ENCODE data around the gene NPC1.
A peak's percentile ranks its signal among the peaks of the same experiment; 100 is the strongest.

Gene NPC1

DNA sequence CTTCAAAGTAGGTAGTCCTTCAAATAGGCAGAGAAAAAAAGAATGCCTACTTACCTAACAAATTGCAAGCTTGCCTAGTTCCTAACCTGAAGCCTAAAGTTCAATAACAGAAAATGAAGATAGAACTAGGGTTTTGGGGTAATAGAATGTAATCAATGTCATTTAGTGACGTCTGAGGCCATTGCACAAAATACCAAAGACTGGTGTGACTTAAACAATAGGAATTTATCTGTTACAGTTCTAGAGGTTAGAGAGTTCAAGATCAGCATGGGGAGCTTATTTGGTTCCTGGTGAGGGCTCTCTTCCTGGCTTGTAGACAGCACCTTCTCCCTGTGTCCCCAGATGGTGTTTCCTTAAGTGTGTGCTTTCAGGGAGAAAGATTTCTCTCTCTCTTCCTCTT lies 4.7 kb upstream of the NPC1 start:
- WGBS, 2 donors (ENCODE audit: extremely low coverage in 2 of 2, insufficient read length in 2 of 2, insufficient replicate concordance in 1 of 2), result no CpG with 5 or more reads among the region's 1 CpG
- Histone ChIP-seq H3K14ac (ENCODE audit: low read length) (no peak overlapping the region), H3K27ac (replicated peaks; ENCODE audit: low read length) (no peak overlapping the region), H2AFZ (ENCODE audit: low read length) (no peak overlapping the region), H2BK120ac (ENCODE audit: low read depth, low read length) (no peak overlapping the region), H2AK5ac (ENCODE audit: low read depth, low read length) (no peak overlapping the region), H3K4me1 (ENCODE audit: control insufficient read depth in 2 of 2, insufficient read depth in 1 of 2, low read depth in 1 of 2, low read length in 2 of 2) (peaks cover 0 to 2% of the 10 kb centered on the region in 2 donors), H4K8ac (ENCODE audit: low read depth, low read length) (no peak overlapping the region), H3K9me3 (replicated peaks in 1 of 2; ENCODE audit: control insufficient read depth in 2 of 2, insufficient read depth in 1 of 2, low read depth in 1 of 2, low read length in 2 of 2) (no peaks in the 10 kb centered on the region), H3K18ac (ENCODE audit: low read length) (no peak overlapping the region), H2BK5ac (ENCODE audit: low read length) (no peak overlapping the region), H2BK12ac (ENCODE audit: low read length) (no peak overlapping the region), H3K79me1 (ENCODE audit: low read depth, low read length) (peaks cover 1% of the 10 kb centered on the region), H3K36me3 (replicated peaks in 1 of 2; ENCODE audit: control insufficient read depth in 2 of 2, insufficient read depth in 2 of 2, low read length in 2 of 2) (no peaks in the 10 kb centered on the region), H3K27me3 (ENCODE audit: control insufficient read depth in 3 of 3, insufficient read depth in 3 of 3, low read depth in 1 of 3, low read length in 3 of 3) (peaks cover 0 to 2% (median 0%) of the 10 kb centered on the region in 3 experiments), H3K4ac (ENCODE audit: low read length) (no peak overlapping the region), H3K23ac (ENCODE audit: low read depth, low read length, poor library complexity) (no peak overlapping the region), H4K91ac (ENCODE audit: low read depth, low read length, poor library complexity) (no peak overlapping the region), H3K9ac (ENCODE audit: low read depth, low read length, poor library complexity) (no peak overlapping the region), H3K4me2 (ENCODE audit: insufficient read depth, low read length, poor library complexity, severe bottlenecking) (no peak overlapping the region), H3K4me3 (ENCODE audit: low read length in 2 of 2) (no peak overlapping the region), H2BK15ac (ENCODE audit: low read length) (no peak overlapping the region)
- DNase-seq (ENCODE audit: low spot score), result no peak

DNA sequence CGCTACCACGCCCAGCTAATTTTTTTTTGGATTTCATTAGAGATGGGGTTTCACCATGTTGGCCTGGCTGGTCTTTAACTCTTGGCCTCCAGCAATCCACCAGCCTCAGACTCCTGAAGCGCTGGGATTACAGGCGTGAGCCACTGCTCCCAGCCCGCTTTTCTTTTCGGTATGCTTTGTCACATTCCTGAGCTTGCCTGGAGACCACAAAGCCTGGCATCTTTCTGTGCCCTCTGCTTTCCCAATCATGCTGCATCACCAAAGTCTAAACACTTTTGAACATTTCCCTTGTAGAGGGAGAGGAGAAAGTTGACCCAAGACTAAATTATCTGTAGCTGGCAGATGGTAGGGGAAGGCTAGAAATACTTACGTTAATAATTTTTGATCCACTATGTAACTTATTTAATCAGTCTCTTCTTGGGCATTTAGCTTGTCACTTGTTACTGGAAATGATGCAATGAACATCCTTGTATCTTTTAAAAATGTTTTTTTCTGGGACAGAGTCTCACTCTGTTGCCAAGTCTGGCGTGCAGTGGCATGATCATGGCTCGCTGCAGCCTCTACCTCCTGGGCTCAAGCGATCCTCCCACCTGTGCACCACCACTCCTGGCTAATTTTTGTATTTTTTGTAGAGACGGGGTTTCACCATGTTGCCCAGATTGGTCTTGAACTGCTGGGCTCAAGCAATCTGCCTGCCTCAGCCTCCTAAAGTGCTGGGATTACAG lies 2.7 kb upstream of the NPC1 start:
- Histone ChIP-seq H2BK12ac (ENCODE audit: low read length) (no peak overlapping the region), H4K8ac (ENCODE audit: low read depth, low read length) (no peak overlapping the region), H3K27me3 (ENCODE audit: control insufficient read depth in 3 of 3, insufficient read depth in 3 of 3, low read depth in 1 of 3, low read length in 3 of 3) (peaks cover 0 to 2% (median 0%) of the 10 kb centered on the region in 3 experiments), H2AK5ac (ENCODE audit: low read depth, low read length) (no peak overlapping the region), H4K91ac (ENCODE audit: low read depth, low read length, poor library complexity) (no peak overlapping the region), H3K23ac (ENCODE audit: low read depth, low read length, poor library complexity) (no peak overlapping the region), H3K14ac (ENCODE audit: low read length) (no peak overlapping the region), H3K18ac (ENCODE audit: low read length) (no peak overlapping the region), H3K36me3 (replicated peaks in 1 of 2; ENCODE audit: control insufficient read depth in 2 of 2, insufficient read depth in 2 of 2, low read length in 2 of 2) (no peaks in the 10 kb centered on the region), H3K4me1 (ENCODE audit: control insufficient read depth in 2 of 2, insufficient read depth in 1 of 2, low read depth in 1 of 2, low read length in 2 of 2) (peaks cover 0 to 4% of the 10 kb centered on the region in 2 donors), H3K79me1 (ENCODE audit: low read depth, low read length) (peaks cover 3% of the 10 kb centered on the region), H3K4me2 (ENCODE audit: insufficient read depth, low read length, poor library complexity, severe bottlenecking) (no peak overlapping the region), H3K4ac (ENCODE audit: low read length) (no peak overlapping the region), H3K4me3 (ENCODE audit: low read length in 2 of 2) (no peak overlapping the region), H2BK15ac (ENCODE audit: low read length) (no peak overlapping the region), H3K27ac (replicated peaks; ENCODE audit: low read length) (no peak overlapping the region), H2BK5ac (ENCODE audit: low read length) (no peak overlapping the region), H3K9me3 (replicated peaks in 1 of 2; ENCODE audit: control insufficient read depth in 2 of 2, insufficient read depth in 1 of 2, low read depth in 1 of 2, low read length in 2 of 2) (no peaks in the 10 kb centered on the region), H2BK120ac (ENCODE audit: low read depth, low read length) (no peak overlapping the region), H3K9ac (ENCODE audit: low read depth, low read length, poor library complexity) (no peak overlapping the region), H2AFZ (ENCODE audit: low read length) (no peak overlapping the region)
- WGBS, 2 donors (ENCODE audit: extremely low coverage in 2 of 2, insufficient read length in 2 of 2, insufficient replicate concordance in 1 of 2), result no CpG with 5 or more reads among the region's 11 CpGs
- DNase-seq (ENCODE audit: low spot score), result no peak

DNA sequence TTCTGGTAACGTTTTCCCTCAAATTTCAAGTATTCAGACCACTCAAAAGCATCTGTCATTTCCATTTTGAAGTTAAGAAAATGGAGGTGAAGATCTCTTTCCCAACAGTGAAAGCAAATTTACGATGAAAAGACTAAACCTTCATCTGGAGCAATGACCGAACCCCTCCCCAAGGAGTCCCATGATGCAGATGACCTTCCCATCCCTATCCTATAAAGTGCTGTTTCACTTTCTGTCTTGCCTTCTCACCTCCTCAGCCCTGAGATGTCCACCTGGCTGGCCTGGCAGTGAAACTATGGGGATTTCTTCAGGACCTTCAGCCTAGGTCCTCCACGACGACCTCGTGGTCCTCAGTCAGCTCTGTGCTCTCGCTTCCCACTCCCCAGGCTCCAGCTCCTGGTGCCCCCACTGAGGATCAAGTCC lies 925 bp upstream of the NPC1 start:
- Histone ChIP-seq H3K9me3 (replicated peaks in 1 of 2; ENCODE audit: control insufficient read depth in 2 of 2, insufficient read depth in 1 of 2, low read depth in 1 of 2, low read length in 2 of 2) (no peaks in the 10 kb centered on the region), H3K18ac (ENCODE audit: low read length) (peak overlapping the region; percentile 65), H2AK5ac (ENCODE audit: low read depth, low read length) (peak overlapping the region; percentile 79), H3K9ac (ENCODE audit: low read depth, low read length, poor library complexity) (no peak overlapping the region), H3K4me3 (ENCODE audit: low read length in 2 of 2) (peak overlapping the region in 1 of 2 donors; percentile 77), H4K91ac (ENCODE audit: low read depth, low read length, poor library complexity) (no peak overlapping the region), H3K36me3 (replicated peaks in 1 of 2; ENCODE audit: control insufficient read depth in 2 of 2, insufficient read depth in 2 of 2, low read length in 2 of 2) (no peaks in the 10 kb centered on the region), H2BK5ac (ENCODE audit: low read length) (no peak overlapping the region), H3K27ac (replicated peaks; ENCODE audit: low read length) (no peak overlapping the region), H3K14ac (ENCODE audit: low read length) (no peak overlapping the region), H3K4me2 (ENCODE audit: insufficient read depth, low read length, poor library complexity, severe bottlenecking) (no peak overlapping the region), H2AFZ (ENCODE audit: low read length) (peak overlapping the region; percentile 98), H3K4ac (ENCODE audit: low read length) (no peak overlapping the region), H2BK15ac (ENCODE audit: low read length) (peak overlapping the region; percentile 83), H2BK12ac (ENCODE audit: low read length) (peak overlapping the region; percentile 67), H3K79me1 (ENCODE audit: low read depth, low read length) (peaks cover 5% of the 10 kb centered on the region), H3K27me3 (ENCODE audit: control insufficient read depth in 3 of 3, insufficient read depth in 3 of 3, low read depth in 1 of 3, low read length in 3 of 3) (peaks cover 0 to 2% (median 0%) of the 10 kb centered on the region in 3 experiments), H2BK120ac (ENCODE audit: low read depth, low read length) (no peak overlapping the region), H3K23ac (ENCODE audit: low read depth, low read length, poor library complexity) (no peak overlapping the region), H4K8ac (ENCODE audit: low read depth, low read length) (no peak overlapping the region), H3K4me1 (ENCODE audit: control insufficient read depth in 2 of 2, insufficient read depth in 1 of 2, low read depth in 1 of 2, low read length in 2 of 2) (peaks cover 0 to 8% of the 10 kb centered on the region in 2 donors)
- no peak for DNase-seq (ENCODE audit: low spot score)
- WGBS, 2 donors (ENCODE audit: extremely low coverage in 2 of 2, insufficient read length in 2 of 2, insufficient replicate concordance in 1 of 2), result no CpG with 5 or more reads among the region's 7 CpGs

- H3K9ac ChIP-seq (ENCODE audit: low read depth, low read length, poor library complexity), result peak overlapping the region; percentile 90
- no peak overlapping the region for H2BK12ac ChIP-seq (ENCODE audit: low read length)
- peaks cover 0 to 2% (median 0%) of the 10 kb centered on the region in 3 experiments for H3K27me3 ChIP-seq (ENCODE audit: control insufficient read depth in 3 of 3, insufficient read depth in 3 of 3, low read depth in 1 of 3, low read length in 3 of 3)
- H2BK120ac ChIP-seq (ENCODE audit: low read depth, low read length), result peak overlapping the region; percentile 81
- peak overlapping the region; percentile 58 for H2BK15ac ChIP-seq (ENCODE audit: low read length)
- H2AFZ ChIP-seq (ENCODE audit: low read length), result peak overlapping the region; percentile 98
- peak overlapping the region; percentile 99 for H3K27ac ChIP-seq (replicated peaks; ENCODE audit: low read length)
- H3K9me3 ChIP-seq (replicated peaks in 1 of 2; ENCODE audit: control insufficient read depth in 2 of 2, insufficient read depth in 1 of 2, low read depth in 1 of 2, low read length in 2 of 2), result no peaks in the 10 kb centered on the region
- peaks cover 2 to 8% of the 10 kb centered on the region in 2 donors for H3K36me3 ChIP-seq (replicated peaks in 1 of 2; ENCODE audit: control insufficient read depth in 2 of 2, insufficient read depth in 2 of 2, low read length in 2 of 2)
- H3K23ac ChIP-seq (ENCODE audit: low read depth, low read length, poor library complexity), result peak overlapping the region; percentile 99
- H4K8ac ChIP-seq (ENCODE audit: low read depth, low read length), result no peak overlapping the region
- WGBS, 2 donors (ENCODE audit: extremely low coverage in 2 of 2, insufficient read length in 2 of 2, insufficient replicate concordance in 1 of 2), result no CpG with 5 or more reads among the region's 14 CpGs
- no peak overlapping the region for H2AK5ac ChIP-seq (ENCODE audit: low read depth, low read length)
- peak overlapping the region; percentile 85 for H3K4ac ChIP-seq (ENCODE audit: low read length)
- no peak overlapping the region for H4K91ac ChIP-seq (ENCODE audit: low read depth, low read length, poor library complexity)
- H3K4me2 ChIP-seq (ENCODE audit: insufficient read depth, low read length, poor library complexity, severe bottlenecking), result peak overlapping the region; percentile 92
- H3K14ac ChIP-seq (ENCODE audit: low read length), result peak overlapping the region; percentile 91
- H3K4me1 ChIP-seq (ENCODE audit: control insufficient read depth in 2 of 2, insufficient read depth in 1 of 2, low read depth in 1 of 2, low read length in 2 of 2), result peaks cover 0 to 8% of the 10 kb centered on the region in 2 donors
- peak overlapping the region; percentile 77 to 90 for H3K4me3 ChIP-seq (ENCODE audit: low read length in 2 of 2)
- H3K18ac ChIP-seq (ENCODE audit: low read length), result peak overlapping the region; percentile 97
- DNase-seq (ENCODE audit: low spot score), result no peak
- H3K79me1 ChIP-seq (ENCODE audit: low read depth, low read length), result peaks cover 5% of the 10 kb centered on the region
- peak overlapping the region; percentile 87 for H2BK5ac ChIP-seq (ENCODE audit: low read length)
These were observed 433 bp downstream of the NPC1 start for GRCh38 chr18:23585897-23586248.

Data from neuronal stem cell (in vitro differentiated cells).